HG03565 (cell line): ENCODE measurements around the gene CLCN2.

Experiments
- ATAC-seq: cut with Tn5 transposase; IDR thresholded peaks from one replicate; pipeline ENCODE4 v1.9.1; 2021; ENCODE audit warnings: mild to moderate bottlenecking, moderate library complexity; ENCODE audit not compliant: unreplicated experiment

Gene CLCN2

DNA sequence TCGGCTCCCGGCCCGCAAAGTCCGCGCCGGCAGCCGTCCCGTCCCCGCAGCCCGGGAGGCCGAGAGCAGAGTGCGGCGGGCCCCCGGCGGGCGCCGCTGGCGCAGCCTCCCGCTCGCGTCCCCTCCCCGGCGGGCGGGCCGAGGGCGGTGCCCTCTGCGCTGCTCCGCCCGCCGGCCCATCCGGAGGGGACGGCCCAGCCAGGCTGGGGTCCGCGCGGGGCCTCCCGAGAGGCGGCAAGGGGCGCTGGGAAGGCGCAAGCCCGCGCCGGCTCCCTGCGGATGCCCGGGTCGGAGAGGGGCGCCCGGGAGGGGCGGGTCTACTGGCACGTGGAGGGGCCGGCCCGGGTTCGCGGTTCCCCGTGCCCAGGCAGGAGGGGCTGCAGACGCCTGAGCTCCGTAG lies at the start of gene CLCN2, which contains the start of gene POLR2H:
Gene CLCN2 (minus strand): TSS at position 74 of the 400 bp plus-strand sequence. CDS start 126 bp downstream, outside the sequence.
Gene POLR2H (plus strand): TSS at position 179 of the 400 bp plus-strand sequence. CDS start 1,783 bp downstream, outside the sequence.
- no peak for ATAC-seq

DNA sequence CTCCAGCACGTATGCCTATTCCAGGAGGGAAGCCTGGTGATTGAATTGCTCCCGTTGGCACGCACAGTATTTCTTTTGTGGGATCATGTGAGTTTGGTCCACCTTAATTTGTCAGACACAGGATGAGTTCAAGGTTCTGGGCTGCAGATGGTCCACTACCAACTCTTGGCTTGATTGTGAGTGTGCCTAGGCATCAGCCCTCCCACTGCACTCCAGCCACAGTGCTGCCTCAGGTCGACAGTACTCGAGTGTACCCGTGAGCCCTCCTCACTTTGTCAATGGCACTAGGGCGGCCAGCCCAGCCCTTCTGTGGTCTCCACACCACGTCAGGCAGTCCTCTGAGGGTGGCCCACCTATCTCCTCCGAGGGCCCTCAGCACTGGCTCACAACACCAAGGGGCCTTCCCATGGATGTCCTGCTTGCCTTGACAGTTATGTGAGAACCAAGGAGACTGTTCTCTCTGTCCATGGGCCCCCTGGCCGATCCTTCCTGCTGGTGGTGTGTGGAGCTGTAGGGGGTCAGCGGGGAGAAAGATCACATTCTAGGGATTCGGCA lies 48.6 kb upstream of the CLCN2 start:
- ATAC-seq = no peak

DNA sequence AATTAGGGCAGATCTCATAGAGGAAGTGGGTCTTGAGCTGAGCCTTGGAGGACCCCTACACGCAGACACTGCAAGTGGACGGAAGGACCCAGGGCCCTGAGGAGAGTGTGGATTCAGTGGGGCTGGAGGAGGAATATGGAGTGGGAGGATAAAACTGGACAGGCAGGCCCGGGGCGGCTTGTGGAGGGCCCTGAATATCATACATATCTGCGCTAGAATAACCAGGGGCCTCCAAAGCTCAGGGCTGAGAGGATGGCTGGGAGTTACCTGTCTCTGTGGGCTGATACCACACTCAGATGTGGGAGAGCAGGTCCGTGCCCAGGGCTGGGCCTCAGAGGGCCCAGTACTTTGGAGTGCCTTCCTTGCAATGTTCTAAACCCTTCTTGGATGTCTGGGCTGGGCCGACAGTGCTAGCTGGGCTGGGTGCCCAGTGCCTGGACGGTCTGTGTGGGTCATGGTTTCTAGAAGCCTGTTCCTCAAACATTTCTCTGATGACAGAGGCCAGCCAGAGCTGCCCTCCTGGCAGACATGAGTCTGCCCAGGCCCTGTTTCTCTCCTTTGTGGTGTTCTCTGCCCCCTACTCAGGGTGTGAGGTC lies 48.0 kb upstream of the CLCN2 start:
- ATAC-seq = no peak

DNA sequence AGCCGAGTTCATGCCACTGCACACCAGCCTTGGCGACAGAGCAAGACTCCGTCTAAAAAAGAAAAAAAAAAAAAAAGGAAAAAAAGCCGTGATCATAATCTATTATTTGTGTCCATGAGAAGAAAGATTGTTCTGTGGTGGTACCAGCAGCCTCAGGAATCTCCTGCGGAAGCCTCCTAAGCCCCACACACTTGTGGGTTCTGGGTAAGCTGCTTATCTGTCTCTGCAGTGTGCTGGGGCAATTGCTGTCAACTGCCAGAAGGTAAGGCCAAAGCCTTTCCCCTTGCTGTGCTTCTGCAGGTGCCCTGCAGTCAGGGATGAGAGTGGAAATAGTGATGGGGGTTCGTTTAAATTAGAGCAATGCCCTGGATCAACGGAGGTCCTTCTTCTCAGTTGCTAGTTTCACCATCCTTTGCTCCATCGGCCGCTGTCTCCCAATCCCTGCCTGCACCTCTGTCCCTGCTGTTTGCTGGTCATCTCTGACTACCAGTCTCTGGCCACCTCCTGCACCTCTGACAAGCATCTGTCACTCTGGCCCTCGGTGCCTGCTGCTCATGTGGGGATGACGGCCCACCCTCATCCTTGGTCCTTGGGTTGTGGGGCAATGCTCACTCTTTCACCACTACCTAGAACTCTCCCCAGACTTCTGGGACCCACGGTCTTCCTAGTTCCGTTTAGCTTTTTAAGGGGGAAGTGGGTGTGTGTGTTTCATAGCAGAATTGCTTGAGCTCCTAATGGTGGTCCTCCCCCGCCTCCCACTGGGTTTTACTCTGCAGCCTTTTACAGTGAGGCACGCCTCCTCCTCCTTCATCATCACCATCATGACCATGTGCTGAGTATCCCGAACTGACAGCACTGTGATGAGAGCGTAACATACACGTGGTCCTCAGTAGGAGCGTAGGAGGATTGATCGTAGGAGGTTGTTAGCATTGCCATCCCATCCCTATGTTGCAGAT lies 43.9 kb upstream of the CLCN2 start:
- ATAC-seq = no peak

DNA sequence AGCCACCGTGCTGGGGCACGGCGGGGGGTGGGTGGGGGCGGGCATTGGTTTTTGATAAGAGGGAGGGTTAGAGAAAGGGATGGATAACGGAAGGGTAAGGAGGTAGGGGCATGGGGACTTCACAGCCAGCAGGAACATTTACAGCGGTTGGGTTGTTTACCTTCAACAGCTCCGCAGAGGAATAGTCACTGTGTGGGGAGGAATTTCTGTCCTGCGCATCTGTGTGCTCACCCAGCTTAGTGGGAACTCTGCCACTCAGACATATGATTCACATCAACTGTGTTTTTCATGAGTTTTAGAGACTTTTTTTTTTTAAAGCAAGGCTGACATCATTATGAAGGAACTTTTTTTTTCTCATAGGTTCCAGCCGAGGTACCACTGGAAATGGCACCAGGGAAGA lies 38.0 kb upstream of the CLCN2 start:
- no peak for ATAC-seq

DNA sequence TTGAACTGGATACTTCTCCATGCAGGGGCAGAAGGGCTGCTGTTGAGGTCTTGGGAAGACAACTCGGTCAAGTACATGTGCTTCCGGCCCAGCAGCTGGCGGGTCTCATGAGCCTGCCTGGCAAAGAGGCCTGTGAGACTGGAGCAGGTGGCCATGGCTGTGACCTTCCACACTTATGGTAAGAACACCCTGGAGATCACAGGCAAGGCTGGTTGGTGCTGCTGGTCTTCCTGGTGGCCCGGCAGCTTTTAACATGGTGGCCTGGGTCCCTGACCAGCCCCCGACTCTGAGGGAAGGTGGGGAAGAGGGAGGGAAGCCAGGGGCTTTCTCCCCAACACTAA lies 33.9 kb upstream of the CLCN2 start:
- ATAC-seq = no peak

DNA sequence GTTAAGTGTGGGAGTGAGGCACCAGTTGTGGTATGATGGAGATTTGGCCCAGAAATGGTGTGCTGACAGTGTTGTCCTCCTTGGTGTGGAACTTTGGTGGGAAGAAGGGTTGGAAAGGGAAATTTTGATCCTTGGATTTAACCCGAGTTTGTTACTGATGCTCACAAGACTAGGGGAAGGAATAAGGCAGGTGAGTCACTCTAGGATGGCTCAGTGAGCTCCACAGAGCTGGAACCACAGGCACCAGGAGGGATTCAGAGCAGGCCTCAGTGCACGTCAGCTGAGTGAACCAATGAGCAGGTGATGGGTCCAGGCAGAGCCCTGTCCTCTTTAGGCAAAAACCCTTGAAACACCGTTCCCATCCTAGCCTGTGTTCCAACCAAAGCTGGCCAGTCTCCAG lies 29.9 kb upstream of the CLCN2 start:
- ATAC-seq = no peak

DNA sequence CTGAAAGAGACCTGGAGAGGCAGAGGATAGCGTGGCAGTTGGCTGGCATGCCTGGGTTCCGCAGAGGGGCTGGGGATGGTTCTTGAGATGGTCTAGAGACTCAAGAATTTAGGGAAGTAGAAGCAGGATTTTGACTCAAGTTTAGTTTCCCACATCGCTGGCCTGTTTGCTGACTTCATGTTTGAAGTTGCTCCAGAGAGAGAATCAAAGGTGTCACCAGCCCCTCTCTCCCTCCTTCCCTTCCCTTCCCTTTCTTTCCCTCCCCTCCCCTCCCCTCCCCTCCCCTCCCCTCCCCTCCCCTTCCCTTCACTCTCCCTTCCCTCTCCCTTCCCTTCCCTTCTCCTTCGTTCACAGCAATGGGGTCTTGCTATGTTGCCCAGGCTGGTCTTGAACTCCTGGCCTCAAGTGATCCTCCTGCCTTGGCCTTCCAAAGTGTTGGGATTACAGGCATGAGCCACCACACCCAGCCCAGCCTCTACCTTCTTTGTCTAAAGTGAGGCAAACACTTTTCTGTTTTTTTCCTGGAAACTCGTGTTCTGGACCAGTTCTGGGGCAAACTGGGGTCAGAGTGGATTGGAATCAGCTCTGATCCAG lies 28.6 kb upstream of the CLCN2 start:
- no peak for ATAC-seq

DNA sequence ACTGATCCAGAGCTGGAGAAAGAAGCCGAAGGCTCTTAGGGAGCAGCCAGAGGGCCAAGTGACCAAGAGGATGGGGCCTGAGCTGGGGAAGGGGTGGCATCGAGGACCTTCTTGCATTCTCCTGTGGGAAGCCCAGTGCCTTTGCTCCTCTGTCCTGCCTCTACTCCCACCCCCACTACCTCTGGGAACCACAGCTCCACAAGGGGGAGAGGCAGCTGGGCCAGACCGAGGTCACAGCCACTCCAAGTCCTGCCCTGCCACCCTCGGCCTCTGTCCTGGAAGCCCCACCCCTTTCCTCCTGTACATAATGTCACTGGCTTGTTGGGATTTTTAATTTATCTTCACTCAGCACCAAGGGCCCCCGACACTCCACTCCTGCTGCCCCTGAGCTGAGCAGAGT lies 28.0 kb upstream of the CLCN2 start:
- ATAC-seq = no peak

DNA sequence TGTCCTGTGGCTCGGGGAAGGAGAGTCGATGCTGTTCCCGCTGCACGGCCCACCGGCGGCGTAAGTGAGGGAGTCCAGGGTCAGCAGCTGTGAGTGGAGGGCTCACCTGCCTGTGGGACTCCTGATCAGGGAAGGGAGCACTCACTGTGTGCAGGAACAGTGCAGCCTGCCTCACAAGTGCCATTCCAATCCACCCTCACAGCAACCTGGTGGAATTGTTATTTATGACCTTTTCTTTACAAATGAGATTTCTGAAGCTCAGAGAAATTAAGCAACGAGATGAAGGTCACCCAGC lies 27.5 kb upstream of the CLCN2 start:
- no peak for ATAC-seq

DNA sequence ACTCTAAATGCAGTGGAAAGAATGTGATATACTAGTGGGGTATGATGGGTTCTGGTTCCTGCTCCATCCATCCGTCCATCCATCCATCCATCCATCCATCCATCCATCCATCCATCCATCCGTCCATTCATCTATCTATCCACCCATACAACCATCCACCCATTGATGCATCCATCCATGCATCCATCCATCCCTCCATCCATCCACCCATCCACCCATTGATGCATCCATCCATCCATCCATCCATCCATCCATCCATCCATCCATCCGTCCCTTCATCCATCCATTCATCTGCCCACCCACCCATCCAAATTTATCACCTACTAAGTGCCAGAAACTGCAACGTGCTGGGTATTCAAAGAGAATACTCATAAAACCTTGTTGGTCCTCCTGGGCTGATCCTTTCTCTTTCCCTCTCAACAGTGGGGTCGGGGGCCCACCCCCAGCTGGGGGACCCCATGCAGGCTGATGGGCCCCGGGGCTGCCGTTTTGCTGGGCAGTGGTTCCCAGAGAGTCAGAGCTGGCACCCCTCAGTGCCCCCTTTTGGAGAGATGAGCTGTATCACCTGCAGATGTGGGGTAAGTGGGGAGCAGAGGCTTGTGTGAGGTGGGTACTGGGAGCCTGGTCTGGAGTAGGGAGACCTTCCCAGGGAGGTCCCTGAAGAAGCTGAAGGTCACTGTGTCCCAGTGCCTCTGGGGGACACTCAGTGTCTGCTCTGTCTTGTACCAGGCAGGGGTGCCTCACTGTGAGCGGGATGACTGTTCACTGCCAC lies 26.9 kb upstream of the CLCN2 start:
- ATAC-seq = no peak

DNA sequence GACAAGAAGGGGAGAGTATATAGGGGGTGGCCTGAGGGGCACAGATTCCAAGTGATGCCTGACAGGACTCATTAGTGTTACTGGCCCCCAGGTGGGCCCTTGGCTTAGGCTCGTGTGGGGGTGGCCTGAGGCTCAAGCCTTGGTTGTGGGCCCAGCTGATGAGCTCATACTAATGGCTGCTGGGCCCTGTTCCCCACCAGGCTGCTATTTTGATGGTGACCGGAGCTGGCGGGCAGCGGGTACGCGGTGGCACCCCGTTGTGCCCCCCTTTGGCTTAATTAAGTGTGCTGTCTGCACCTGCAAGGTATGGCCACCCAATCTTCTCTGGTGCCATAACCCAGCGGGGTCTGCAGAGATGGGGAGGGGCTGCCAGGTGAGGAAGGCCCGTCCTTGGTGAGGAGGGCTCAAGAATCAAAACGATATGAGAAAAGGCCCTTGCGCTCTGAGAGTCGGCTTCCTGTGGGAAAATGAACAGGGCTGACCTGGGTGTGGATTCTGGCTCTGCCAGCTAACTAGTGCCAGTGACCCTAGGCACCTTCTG lies 25.8 kb upstream of the CLCN2 start:
- no peak for ATAC-seq

DNA sequence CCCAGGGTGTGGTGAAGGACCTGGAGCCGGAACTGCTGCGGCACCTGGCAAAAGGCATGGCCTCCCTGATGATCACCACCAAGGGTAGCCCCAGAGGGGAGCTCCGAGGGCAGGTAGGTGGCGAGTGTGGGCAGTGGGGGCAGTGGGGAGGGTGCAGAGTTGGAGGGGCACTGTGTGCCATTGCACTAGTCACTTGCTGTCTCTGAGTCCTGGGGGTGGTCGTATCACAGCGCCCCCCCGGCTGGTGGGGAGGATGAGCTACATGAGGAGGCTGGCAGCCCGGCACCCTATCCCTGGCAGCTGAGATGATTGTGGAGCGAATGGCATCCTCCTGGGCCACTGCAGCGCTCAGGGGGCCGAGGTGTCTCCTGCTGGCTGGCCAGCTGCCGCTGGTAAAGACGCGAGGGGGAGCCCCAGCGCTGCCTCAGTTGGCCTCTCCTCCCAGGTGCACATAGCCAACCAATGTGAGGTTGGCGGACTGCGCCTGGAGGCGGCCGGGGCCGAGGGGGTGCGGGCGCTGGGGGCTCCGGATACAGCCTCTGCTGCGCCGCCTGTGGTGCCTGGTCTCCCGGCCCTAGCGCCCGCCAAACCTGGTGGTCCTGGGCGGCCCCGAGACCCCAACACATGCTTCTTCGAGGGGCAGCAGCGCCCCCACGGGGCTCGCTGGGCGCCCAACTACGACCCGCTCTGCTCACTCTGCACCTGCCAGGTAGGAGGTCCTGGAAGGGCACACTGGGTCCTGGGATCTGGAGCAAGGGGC lies 24.8 kb upstream of the CLCN2 start:
- no peak for ATAC-seq

DNA sequence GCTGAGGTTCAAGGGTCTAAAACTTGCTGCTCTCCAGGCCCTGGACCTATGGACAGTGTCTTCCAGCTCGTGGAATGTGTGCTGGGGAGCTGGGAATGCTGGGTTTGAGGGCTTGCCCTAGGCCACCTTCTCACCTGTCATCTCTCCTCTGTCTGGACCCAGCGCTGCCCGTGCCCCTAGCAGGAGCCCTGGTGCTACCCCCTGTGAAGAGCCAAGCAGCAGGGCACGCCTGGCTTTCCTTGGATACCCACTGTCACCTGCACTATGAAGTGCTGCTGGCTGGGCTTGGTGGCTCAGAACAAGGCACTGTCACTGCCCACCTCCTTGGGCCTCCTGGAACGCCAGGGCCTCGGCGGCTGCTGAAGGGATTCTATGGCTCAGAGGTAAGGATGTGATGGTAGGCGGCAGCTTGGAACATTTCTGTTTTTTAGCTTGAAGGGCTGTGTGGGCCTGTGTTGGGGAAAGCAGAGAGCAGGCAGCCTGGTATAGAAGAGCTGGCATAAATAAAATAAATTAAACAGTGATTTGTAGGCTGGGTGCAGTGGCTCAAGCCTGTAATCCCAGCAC lies 23.5 kb upstream of the CLCN2 start:
- no peak for ATAC-seq

DNA sequence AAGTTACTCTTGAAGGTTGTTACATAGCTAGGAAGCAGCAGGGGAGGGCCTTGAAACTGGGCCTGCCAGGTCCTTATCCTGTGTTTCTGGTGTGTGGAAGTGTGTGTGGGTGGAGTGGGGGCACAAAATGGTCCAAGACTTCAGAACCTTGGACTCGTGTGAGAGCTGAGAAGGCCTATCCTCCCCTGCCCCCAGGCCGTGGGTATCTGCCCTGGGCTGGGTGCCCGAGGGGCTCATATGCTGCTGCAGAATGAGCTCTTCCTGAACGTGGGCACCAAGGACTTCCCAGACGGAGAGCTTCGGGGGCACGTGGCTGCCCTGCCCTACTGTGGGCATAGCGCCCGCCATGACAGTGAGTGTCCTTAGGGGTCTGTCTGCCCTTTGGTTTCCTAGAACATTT lies 22.9 kb upstream of the CLCN2 start:
- no peak for ATAC-seq

DNA sequence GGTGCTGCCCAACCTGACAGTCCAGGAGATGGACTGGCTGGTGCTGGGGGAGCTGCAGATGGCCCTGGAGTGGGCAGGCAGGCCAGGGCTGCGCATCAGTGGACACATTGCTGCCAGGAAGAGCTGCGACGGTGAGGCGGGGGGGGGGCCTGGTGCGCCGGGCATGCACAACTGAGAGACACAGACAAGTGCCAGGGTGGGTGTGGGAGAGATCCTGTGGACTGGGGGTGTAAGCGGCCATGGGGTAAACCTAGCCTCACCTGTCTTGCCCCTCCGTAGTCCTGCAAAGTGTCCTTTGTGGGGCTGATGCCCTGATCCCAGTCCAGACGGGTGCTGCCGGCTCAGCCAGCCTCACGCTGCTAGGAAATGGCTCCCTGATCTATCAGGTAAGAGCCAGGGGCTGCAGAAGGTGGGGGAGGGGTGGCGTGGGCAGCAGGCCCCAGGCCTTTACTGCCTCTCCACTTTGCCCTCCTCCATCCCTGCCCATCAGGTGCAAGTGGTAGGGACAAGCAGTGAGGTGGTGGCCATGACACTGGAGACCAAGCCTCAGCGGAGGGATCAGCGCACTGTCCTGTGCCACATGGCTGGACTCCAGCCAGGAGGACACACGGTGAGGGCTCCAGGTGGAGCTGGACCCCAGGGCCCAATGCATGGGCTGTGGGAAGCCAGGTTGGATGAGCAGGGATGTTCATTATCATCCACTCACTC lies 21.8 kb upstream of the CLCN2 start:
- no peak for ATAC-seq

DNA sequence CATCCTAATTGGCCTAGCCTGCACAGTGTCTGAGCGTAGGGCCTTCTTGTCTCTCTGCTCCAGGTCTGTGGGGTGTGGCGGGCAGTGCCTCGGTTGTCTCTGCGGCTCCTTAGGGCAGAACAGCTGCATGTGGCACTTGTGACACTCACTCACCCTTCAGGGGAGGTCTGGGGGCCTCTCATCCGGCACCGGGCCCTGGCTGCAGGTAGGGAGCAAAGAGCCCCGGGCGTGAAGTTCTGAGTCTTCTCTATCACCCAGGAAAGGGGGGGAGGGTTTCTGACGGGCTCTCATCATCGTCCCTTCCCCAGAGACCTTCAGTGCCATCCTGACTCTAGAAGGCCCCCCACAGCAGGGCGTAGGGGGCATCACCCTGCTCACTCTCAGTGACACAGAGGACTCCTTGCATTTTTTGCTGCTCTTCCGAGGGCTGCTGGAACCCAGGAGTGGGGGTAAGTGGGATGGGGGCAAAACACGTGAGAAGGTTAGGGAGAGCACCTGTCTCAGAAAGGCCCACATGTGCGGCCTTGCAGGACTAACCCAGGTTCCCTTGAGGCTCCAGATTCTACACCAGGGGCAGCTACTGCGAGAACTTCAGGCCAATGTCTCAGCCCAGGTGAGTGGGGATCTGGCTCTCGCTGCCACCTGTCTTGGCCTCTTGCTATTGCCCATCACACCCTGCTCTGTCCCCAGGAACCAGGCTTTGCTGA lies 21.1 kb upstream of the CLCN2 start:
- no peak for ATAC-seq
